HCT116 (cell line): ENCODE data around the gene SPPL2C. TPM values are rescaled to one million over a fixed set of nuclear protein-coding genes. Genes with fewer than 3 reads are reported as not detected.

Experiments used
- ATAC-seq: fragments of 200-7000 bp; cut with Tn5 transposase; 2 replicates; pipeline ENCODE4 v1.9.1; 2020; ENCODE audit warnings: mild to moderate bottlenecking, moderate library complexity
- BruUV-seq: library from RNA; stranded (reverse); fragments of 400-500 nt; replicated peaks from 2 replicates; lab custom pipeline; 2021; lab: Mats Ljungman, UMichigan
- CTCF ChIA-PET: fragments of 300-600 bp; sonication (Branson Sonifier 250); formaldehyde crosslinking; loops from one replicate; lab custom pipeline; 2021; ENCODE audit warnings: antibody characterized with exemption; lab: Charles Lee
- POLR2A ChIA-PET: fragments of 300-600, 350-600 bp; sonication (Branson Sonifier 250); formaldehyde crosslinking; loops from one replicate; lab custom pipeline; 2021; ENCODE audit warnings: antibody characterized with exemption; lab: Charles Lee
- RAD21 ChIA-PET, 2 experiments: fragments of 300-600 bp; sonication (Branson Sonifier 250); formaldehyde crosslinking; loops; one replicate each; lab custom pipeline; 2023; ENCODE audit warnings: low total read pairs in 2 of 2; ENCODE audit not compliant: uncharacterized antibody in 2 of 2, unreplicated experiment in 2 of 2, low non-redundant PET in 1 of 2; lab: Charles Lee
- DNase-seq: peaks from one replicate; pipeline ENCODE4 v3.0.0-alpha.2; 2010; ENCODE audit warnings: low read depth, low spot score
- H2AFZ ChIP-seq: fragments of 200-600 bp; shearing (Covaris generic), sonication (generic); 2 replicates; pipeline ENCODE4 v1.6.1; 2017; ENCODE audit warnings: low read depth, mixed run types, mixed read lengths, antibody characterized with exemption, low read length; ENCODE audit not compliant: poor library complexity, severe bottlenecking
- H3K27ac ChIP-seq: 2 replicates; pipeline ENCODE4 v1.5.1; 2012; ENCODE audit warnings: low read depth, low read length
- H3K27me3 ChIP-seq: fragments of 200-600 bp; sonication (generic); 2 replicates; pipeline ENCODE4 v1.6.1; 2016; ENCODE audit warnings: mixed run types, low read length, mixed read lengths; ENCODE audit not compliant: insufficient read depth
- H3K36me3 ChIP-seq, 2 experiments: fragments of 200-500 bp in 1 of 2; fragments of 200-600 bp in 1 of 2; sonication (Bioruptor generic) in 1 of 2; sonication (generic) in 1 of 2; 2 replicates each; pipeline versions ENCODE4 v1.5.1 to v1.6.1; 2014 to 2016; ENCODE audit warnings: low read length in 2 of 2, inconsistent platforms in 1 of 2, mixed read lengths in 1 of 2, mixed run types in 1 of 2; ENCODE audit not compliant: insufficient read depth in 2 of 2, control insufficient read depth in 1 of 2
- H3K4me1 ChIP-seq, 2 experiments: fragments of 200-600 bp in 1 of 2; sonication (generic) in 1 of 2; 2 replicates each; pipeline versions ENCODE4 v1.5.1 to v1.6.1; 2012 to 2017; ENCODE audit warnings: low read length in 2 of 2, inconsistent platforms in 1 of 2, mild to moderate bottlenecking in 1 of 2, mixed read lengths in 1 of 2, mixed run types in 1 of 2, moderate library complexity in 1 of 2; ENCODE audit not compliant: insufficient read depth in 2 of 2, control insufficient read depth in 1 of 2
- H3K4me2 ChIP-seq: fragments of 200-600 bp; sonication (generic); 2 replicates; pipeline ENCODE4 v1.6.1; 2017; ENCODE audit warnings: mixed run types, low read length, mixed read lengths
- H3K4me3 ChIP-seq, 2 experiments: fragments of 200-600 bp in 1 of 2; sonication (generic) in 1 of 2; replicated peaks in 1 of 2; 2 replicates each; pipeline ENCODE4 v1.5.1; 2011 to 2016; ENCODE audit warnings: low read length in 2 of 2, control low read depth in 1 of 2, low read depth in 1 of 2, mild to moderate bottlenecking in 1 of 2, mixed read lengths in 1 of 2, mixed run types in 1 of 2
- H3K79me2 ChIP-seq: fragments of 200-600 bp; sonication (generic); 2 replicates; pipeline ENCODE4 v1.6.1; 2017; ENCODE audit warnings: mild to moderate bottlenecking, mixed run types, low read length, moderate library complexity, mixed read lengths; ENCODE audit not compliant: insufficient read depth
- H3K9ac ChIP-seq: fragments of 200-600 bp; sonication (generic); 2 replicates; pipeline ENCODE4 v1.6.1; 2016; ENCODE audit warnings: low read length, mixed read lengths
- H3K9me2 ChIP-seq: fragments of 200-600 bp; sonication (generic), shearing (Covaris generic); 2 replicates; pipeline ENCODE4 v1.6.1; 2017; ENCODE audit warnings: mixed run types, mild to moderate bottlenecking, moderate library complexity; ENCODE audit not compliant: insufficient read depth
- H3K9me3 ChIP-seq, 2 experiments: fragments of 200-500 bp in 1 of 2; fragments of 200-600 bp in 1 of 2; sonication (Bioruptor generic) in 1 of 2; sonication (generic) in 1 of 2; 2 replicates each; pipeline ENCODE4 v1.6.1; 2014 to 2017; ENCODE audit warnings: low read length in 2 of 2, mixed read lengths in 2 of 2, inconsistent platforms in 1 of 2, low read depth in 1 of 2, mild to moderate bottlenecking in 1 of 2, mixed run types in 1 of 2, moderate library complexity in 1 of 2; ENCODE audit not compliant: control insufficient read depth in 1 of 2, insufficient read depth in 1 of 2
- H4K20me1 ChIP-seq: fragments of 200-600 bp; sonication (generic), shearing (Covaris generic); 2 replicates; pipeline ENCODE4 v1.6.1; 2017; ENCODE audit warnings: mixed run types, mild to moderate bottlenecking, moderate library complexity; ENCODE audit not compliant: insufficient read depth
- ATF3 ChIP-seq: IDR thresholded peaks from 2 replicates; pipeline ENCODE4 v1.6.1; 2012
- CEBPB ChIP-seq: IDR thresholded peaks from 2 replicates; pipeline ENCODE4 v1.6.1; 2012; ENCODE audit warnings: low read depth
- ELF1 ChIP-seq: IDR thresholded peaks from 2 replicates; pipeline ENCODE4 v1.6.1; 2012; ENCODE audit warnings: low read depth, borderline replicate concordance
- EZH2phosphoT487 ChIP-seq: fragments of 200-600 bp; IDR thresholded peaks from 2 replicates; pipeline ENCODE4 v1.6.1; 2018; ENCODE audit warnings: antibody characterized with exemption, borderline replicate concordance
- MAX ChIP-seq: IDR thresholded peaks from 2 replicates; pipeline ENCODE4 v1.6.1; 2012
- POLR2AphosphoS5 ChIP-seq: IDR thresholded peaks from 2 replicates; pipeline ENCODE4 v1.6.1; 2011; ENCODE audit warnings: mild to moderate bottlenecking, low read depth, low read length, moderate library complexity
- SIN3A ChIP-seq: IDR thresholded peaks from 2 replicates; pipeline ENCODE4 v1.6.1; 2012; ENCODE audit warnings: low read depth
- SP1 ChIP-seq: IDR thresholded peaks from 2 replicates; pipeline ENCODE4 v1.6.1; 2012; ENCODE audit warnings: low read depth
- SRF ChIP-seq: IDR thresholded peaks from 2 replicates; pipeline ENCODE4 v1.6.1; 2012; ENCODE audit warnings: low read depth
- TCF7L2 ChIP-seq: IDR thresholded peaks from 2 replicates; pipeline ENCODE4 v1.7.0; 2011; ENCODE audit warnings: borderline replicate concordance, inconsistent platforms; ENCODE audit not compliant: insufficient read depth, insufficient read length; ENCODE audit errors: extremely low read depth
- ZBTB33 ChIP-seq: IDR thresholded peaks from 2 replicates; pipeline ENCODE4 v1.6.1; 2011; ENCODE audit warnings: mild to moderate bottlenecking, low read length, moderate library complexity; ENCODE audit not compliant: insufficient replicate concordance; ENCODE audit errors: extremely low read depth
- ZFX ChIP-seq: fragments of 450-650 bp; IDR thresholded peaks from 2 replicates; pipeline ENCODE4 v1.6.1; 2017
- ZNF274 ChIP-seq: fragments of 200-500 bp; sonication (Bioruptor generic); IDR thresholded peaks from 2 replicates; pipeline ENCODE4 v1.6.1; 2014; ENCODE audit warnings: mild to moderate bottlenecking, low read depth, low read length, inconsistent platforms
- intact Hi-C: fragments of 100-400 bp; cut with micrococcal nuclease; formaldehyde crosslinking; loops from 2 replicates; pipeline ENCODE4 v1.10.0; 2022
- total RNA-seq: library from RNA; stranded (reverse); gene quantifications from one replicate; pipeline ENCODE4 v1.2.1, GENCODE V29; 2021; ENCODE audit not compliant: unreplicated experiment

Gene SPPL2C
- total RNA-seq, 1 experiment from 2014 or later, result not detected

GRCh38 chr17:45847101-45847500 lies 2.4 kb downstream of the SPPL2C start:
- RAD21 ChIA-PET, result no interaction called here
- TF ChIP-seq TCF7L2 (no peak), EZH2phosphoT487 (no peak), ELF1 (no peak), SP1 (no peak), ZNF274 (no peak), SIN3A (no peak), CEBPB (no peak), SRF (no peak), ZFX (no peak), ATF3 (no peak), MAX (no peak), POLR2AphosphoS5 (no peak), ZBTB33 (no peak)
- TF ChIP-seq, all 23 proteins: peak for 0
- H4K20me1 ChIP-seq, result no peaks in the 10 kb centered on the region
- H2AFZ ChIP-seq, result no peak overlapping the region
- no peaks in the 10 kb centered on the region for H3K9me2 ChIP-seq
- no peak overlapping the region for H3K27ac ChIP-seq
- no peak for ATAC-seq
- no peaks in the 10 kb centered on the region for H3K79me2 ChIP-seq
- no peak for DNase-seq
- no TSS peak for BruUV-seq
- POLR2A ChIA-PET, result no interaction called here
- CTCF ChIA-PET, result interaction anchor here (1.6 kb wide), 1 partner anchor 11 kb away, joined by 5 read pairs; no protein-coding TSS in a partner anchor
- H3K4me1 ChIP-seq, result peaks cover 0 to 3% of the 10 kb centered on the region in 2 experiments; a peak in 2 of 4 replicates
- no peaks in the 10 kb centered on the region for H3K36me3 ChIP-seq
- H3K4me3 ChIP-seq, result no peak overlapping the region
- intact Hi-C loops, result no loop called here
- no peak overlapping the region for H3K4me2 ChIP-seq
- H3K9me3 ChIP-seq, result no peaks in the 10 kb centered on the region
- H3K9ac ChIP-seq, result no peak overlapping the region
- no peaks in the 10 kb centered on the region for H3K27me3 ChIP-seq
